Inflammatory macrophage treated with lipopolysaccharide for 4 hours (primary cell): ENCODE data around the gene PRSS38.

Experiments used
- DNase-seq: peaks from one replicate; pipeline ENCODE4 v3.0.0-alpha.2; 2020

The PRSS38 gene

DNA sequence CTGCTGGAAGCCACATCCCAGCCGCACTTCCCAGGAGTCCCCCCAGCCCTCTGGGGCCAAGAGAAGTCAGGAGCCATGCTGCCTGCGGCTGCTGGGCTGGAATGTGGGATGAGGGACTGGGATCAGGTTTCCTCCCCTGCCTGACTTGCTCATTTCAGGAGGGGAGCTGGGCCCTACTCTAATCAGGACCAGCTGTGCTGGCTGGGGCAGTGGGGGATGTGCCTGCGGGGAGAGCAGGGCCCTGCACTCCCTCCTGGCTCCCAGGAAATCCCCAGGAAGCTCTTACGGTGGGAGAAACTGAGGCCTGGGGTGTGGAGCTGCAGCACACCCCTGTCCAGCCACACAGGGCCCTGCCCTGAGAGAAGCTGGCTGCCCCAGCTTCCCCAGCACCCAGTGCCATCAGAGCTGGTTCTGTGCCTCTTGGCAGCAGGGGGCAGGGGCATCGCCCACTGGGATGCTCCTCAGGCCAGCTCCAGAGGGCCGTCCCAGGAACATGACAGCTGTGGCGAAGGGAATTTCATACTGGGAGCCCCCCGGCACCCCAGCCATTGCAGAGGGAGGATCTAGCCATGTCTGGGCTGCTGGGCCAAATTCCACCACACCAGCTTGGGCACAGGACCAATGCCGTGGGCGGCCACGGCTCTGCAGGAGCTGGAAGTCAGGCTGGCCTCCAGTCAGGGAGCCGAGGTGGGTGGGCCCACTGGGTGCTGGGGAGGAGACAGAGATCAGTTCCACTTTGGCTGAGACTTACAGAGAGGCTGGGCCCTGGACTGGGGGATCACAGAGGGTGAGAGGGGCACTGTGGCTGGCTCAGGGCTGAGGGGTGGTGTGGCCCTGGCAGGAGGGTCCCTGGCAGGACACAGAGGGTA is 21.3 kb upstream of the PRSS38 start:
- DNase-seq = no peak

DNA sequence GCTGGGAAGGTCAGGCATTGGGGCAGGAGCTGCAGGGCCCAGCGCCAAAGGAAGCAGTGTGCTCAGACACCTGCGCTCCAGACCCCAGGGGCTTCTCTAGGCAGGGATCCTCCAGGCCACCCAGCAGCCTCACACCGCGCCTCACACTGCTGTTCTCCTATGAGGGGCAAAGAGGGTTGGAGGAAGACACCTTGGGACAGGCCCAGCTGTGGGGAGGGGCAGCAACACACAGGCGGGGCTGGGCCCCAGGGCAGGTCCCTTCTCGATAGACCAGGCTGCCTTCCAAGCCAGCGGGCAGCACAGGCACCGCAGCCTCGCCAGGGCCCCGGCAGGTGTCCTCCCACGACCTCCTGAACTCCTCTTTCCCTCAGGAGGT is 20.7 kb upstream of the PRSS38 start:
- DNase-seq = no peak

DNA sequence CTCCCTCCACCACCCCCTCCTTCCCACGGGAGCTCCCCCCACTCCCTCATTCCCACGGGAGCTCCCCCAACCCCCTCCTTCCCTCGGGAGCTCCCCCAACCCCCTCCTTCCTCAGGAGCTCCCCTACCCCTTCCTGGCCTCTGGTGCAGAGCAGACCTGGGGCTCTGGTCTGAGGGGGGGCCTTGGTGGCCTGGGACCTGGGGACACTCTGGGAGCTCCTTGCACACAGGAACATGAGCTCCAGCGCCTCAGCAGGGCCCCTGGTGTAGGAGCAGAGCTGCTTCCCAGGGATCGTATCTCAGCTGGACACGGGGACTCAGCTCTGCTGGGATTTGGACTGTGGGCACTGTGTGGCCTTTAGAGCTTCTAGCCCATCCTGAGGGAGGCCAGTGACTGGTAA is 19.7 kb upstream of the PRSS38 start:
- no peak for DNase-seq

DNA sequence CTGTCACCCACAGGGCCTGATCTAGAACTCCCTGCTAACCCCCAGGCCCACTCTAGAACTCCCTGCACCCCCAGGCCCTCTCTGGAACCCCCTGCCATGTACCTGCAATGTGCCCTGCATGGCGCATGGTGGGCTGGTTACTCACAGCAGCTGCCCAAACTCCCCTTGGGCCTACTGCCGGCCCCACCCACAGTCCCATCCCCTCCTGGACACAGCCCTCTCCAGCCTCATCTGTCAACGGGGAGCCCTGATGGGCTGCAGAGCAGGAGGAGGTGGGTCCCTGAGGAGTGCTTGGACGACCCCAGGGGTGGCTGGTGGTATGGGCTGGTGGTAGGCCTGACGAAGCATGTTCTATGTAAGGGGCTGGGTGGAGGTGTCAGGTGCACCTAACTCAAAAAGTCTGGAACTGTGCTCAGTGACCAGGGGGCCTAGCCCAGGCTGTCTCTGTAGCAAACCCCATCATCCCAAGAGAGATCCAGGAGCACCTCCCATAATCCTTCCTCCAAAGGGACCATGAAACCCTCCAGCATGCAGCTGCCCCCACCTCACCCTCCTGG is 19.0 kb upstream of the PRSS38 start:
- no peak for DNase-seq

DNA sequence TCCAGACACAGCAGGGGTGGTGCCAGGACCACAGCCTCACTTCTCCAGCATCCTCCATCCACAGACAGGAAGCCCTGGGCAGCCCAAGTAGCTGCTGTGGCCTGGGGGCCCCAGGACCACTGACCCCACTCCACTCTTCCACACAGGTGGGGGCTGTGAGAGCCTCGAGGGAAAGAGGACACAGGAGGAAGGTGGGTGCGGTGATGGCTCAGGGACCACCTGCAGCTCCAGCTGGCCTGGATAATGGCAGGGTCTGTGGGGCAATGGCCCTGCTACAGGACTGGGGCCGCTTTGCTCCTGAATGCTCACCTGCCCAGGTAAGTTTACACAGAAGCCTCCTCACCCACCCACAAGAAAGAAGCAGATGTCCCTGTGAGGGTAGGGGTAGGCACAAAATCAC is 18.3 kb upstream of the PRSS38 start:
- DNase-seq = no peak

DNA sequence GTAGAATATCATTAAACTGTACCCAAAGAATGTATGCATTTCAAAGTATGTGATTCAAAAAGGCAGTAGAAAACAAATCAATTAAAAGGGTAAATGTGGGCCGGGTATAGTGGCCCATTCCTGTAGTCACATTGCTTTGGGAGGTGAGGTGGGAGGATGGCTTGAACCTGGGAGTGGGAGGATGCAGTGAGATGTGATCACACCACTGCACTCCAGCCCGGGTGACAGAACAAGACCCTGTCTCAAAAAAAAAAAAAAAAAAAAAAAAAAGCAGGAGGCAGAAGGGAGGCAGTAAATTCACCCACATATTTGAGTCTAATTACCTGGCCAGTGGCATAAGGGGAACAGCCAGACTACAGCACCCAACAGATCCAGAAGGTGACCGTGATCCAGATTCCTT is 17.9 kb upstream of the PRSS38 start:
- no peak for DNase-seq

DNA sequence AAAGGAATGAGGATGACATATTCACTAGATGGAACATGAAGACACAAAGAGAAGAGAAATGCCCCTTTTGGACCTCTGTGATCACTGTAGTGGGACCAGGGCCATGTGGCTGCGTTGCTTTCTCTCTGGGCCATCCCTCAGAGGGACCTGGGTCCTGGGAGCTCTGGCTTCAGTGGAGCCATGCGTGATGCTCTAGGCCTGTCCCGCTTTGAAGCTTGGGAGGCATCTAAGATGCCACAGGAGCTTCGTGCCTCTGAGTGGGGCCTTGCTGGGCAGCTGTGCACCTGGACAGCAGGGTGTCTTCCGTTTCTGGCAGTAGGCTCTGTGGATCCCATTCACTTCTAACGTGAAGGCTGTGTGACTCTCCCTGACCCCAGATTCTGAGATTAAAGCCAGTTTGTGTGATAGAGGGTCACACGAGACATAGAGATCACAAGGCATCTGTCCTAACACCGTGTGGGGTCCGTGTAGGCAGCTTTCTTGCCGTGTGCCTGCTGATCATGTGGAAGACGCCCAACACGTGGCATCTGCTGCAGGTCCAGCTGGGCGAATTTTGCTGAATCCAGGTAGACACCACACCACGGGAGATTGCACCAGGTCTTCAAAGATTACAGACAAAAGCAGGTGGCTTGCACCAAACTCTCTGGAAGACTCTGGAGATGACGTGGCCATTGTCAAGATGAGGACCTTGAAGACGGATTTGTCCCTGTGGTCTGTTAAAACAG is 17.2 kb upstream of the PRSS38 start:
- no peak for DNase-seq

DNA sequence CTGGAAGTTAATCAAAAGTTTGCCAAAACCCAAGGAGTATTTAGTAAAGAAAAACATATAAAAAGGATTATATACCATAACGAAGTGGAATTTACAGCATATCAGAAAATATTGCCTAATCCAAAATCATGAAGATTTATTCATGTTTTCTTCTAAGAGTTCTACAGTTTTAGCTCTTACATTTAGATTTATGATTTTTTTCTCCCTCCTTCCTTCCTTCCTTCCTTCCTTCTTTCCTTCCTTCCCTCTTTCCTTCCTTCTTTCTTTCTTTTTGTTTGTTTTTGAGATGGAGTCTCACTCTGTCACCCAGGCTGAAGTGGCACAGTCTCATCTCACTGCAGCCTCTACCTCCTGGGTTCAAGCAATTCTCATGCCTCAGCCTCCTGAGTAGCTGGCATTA is 15.7 kb upstream of the PRSS38 start:
- no peak for DNase-seq

DNA sequence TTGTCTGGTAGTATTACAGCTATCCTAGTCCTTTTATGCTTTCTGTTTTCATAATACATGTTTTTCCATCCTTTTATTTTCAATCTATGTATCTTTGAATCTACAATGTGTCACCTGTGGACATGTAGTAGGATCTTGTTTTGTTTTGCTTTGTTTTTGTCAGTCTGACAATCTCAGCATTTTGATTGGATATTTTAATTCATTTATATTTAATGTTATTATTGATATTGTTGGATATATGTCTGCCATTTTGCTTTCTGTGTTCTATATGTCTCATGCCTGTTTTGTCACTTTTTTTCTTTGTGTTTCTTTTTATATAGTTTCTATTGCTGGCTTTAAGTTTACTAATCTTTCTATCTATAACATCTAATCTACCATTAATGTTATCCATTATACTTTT is 11.5 kb upstream of the PRSS38 start:
- no peak for DNase-seq

DNA sequence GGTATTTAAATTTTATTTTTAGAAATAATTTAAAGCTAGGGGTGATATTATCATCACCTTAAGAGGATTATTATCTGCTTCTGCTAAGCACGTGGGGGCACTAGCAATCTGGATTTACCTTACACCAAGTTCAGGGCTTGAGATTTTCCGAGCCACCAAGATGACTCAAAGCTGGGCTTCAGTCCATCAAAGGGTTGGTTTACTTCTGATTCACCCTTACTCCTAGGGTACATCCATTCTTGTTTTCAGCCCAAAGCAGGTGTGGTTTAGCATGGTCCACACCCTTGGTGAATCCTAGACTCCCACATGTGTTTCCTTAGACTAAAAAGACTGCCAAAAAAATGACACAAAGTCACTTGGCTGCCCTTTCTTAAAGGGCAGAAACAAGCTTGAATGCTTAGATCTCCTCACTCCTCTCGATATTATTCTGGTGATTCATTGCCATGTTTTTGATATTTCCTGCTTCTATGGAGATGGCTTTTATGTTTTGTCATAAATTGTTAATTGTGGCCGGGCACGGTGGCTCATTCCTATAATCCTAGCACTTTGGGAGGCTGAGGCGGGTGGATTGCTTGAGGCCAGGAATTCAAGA is 9.8 kb upstream of the PRSS38 start:
- no peak for DNase-seq

DNA sequence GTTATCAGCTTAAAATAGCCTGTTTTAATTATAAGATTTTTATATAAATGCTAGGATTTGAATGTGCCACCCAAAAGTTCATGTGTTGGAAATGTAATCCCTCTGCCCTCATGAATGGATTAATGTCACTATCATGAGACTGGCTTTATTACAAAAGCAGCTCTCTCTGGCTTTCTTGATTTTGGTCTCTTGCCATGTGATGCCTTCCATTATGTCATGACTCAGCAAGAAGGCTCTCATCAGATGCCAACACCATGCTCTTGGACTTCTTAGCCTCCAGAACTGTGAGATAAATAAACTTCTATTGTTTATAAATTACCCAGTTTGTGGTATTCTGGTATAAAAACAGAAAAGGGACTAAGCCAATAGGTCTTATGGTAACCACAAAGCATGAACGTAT is 6.9 kb upstream of the PRSS38 start:
- DNase-seq = no peak

DNA sequence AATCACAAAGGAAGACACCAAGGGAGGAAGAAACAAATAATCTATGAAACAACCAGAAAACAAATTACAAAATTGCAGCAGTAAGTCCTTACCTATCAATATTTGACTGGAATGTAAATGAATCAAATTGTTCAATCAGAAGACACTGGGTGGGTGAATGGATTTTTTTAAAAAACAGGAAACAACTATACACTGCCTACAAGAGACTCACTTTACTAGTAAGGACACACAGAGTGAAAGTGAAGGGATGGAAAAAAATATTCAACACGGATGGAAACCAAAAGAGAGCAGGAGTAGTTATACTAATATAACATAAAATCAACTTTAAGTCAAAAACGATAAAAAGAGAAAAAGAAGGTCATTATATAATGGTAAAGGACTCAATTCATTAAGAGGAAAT is 6.4 kb upstream of the PRSS38 start:
- DNase-seq = no peak

DNA sequence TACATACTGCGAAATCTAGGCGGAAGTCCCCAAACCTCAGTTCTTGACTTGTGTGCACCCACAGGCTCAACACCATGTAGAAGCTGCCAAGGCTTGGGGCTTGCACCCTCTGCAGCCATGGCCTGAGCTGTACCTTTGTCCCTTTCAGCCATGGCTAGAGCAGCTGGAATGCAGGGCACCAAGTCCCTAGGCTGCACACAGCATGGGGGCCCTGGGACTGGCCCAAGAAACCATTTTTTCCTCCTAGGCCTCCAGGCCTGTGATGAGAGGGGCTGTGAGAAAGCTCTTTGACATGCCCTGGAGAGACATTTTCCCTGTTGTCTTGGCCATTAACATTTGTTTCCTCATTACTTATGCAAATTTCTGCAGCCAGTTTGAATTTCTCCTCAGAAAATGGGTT is 1.5 kb upstream of the PRSS38 start:
- DNase-seq = no peak

DNA sequence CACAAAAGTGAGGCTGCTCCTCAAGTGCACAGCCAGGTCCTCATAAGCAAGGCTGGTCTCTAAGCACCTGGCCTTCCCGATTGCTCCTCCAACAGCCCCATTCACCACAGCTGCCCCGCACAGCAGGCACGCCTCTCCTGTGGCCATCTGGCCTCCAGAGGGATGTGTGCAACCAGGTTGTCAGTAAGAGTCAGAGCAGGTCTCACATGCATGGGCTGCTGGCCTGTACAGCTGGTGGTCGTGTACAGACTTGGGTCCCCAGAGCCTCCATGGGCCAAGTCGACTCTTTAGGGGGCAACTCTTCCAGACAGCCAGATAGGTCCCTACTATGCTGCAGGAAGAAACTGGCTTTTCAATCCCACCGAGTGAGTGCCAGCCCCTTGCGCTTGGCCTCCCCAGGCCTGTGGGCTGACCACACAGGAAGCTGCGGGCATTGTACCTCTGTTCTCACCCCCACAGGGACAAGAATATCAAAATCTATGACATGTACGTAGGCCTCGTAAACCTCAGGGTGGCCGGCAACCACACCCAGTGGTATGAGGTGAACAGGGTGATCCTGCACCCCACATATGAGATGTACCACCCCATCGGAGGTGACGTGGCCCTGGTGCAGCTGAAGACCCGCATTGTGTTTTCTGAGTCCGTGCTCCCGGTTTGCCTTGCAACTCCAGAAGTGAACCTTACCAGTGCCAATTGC is 1.4 kb downstream of the PRSS38 start:
- DNase-seq = no peak

DNA sequence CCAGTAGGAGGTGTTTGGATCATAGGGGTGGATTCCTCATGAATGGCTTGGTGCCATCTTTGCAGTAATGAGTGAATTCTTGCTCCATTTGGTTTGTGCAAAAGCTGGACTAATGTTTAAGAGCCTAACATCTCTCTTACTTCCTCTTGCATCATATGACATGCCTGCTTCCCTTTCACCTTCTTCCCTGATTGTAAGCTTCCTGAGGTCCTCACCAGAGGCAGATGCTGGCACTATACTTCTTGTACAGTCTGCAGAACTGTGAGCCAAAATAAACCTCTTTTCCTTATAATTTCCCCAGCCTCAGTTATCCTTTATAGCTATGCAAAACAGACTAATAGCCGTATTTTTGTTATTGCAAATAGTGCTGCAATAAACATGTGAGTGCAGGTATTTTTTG is 8.1 kb downstream of the PRSS38 start:
- DNase-seq = no peak

DNA sequence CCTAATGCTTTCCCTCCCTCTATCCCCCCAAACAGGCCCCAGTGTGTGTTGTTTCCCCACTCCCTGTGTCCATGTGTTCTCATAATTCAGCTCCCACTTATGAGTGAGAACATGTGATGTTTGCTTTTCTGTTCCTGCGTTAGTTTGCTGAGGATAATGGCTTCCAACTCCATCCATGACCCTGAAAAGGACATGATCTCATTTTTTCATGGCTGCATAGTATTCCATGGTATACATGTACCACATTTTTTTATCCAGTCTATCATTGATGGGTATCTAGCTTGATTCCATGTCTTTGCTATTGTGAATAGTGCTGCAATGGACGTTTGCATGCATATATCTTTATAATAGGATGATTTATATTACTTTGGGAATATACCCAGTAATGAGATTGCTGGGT is 8.7 kb downstream of the PRSS38 start:
- no peak for DNase-seq

DNA sequence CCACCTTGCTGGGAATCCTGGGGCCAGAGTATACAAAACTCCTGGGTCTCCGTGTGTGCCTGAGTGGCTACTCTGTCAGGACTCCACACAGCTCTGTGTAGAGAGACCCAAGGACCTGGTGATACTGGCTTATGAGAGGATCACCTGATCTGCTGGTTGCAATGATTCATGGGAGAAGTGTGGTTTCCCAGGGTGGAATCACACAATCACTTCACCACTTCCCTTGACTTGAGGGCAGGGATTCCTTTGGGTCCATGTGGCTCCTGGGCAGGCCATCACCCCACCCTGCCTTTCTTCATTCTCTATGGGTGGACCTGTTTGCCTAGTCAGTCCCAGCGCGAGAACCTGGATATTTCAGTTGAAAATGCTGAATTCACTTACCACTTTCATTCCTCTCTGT is 13.3 kb downstream of the PRSS38 start:
- no peak for DNase-seq

DNA sequence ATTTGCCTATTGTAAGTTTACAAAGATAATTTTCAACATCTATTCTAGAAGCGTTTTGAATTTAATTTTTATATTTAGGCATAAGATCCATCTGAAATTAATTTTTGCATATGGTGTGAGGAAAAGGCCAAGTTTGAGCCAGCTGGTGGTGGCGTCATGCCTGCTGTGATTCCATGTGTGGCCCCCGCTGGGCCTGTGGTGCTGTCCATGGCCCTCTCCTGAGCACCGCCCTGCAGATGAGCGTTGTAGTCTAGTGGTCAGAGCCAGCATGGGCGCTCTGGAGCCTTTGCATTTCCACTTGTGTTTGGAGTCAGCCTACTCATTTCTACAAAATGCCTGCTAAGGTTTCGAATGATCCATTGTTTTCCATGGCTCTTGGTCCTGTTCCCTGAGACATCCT is 22.7 kb downstream of the PRSS38 start:
- DNase-seq = no peak

DNA sequence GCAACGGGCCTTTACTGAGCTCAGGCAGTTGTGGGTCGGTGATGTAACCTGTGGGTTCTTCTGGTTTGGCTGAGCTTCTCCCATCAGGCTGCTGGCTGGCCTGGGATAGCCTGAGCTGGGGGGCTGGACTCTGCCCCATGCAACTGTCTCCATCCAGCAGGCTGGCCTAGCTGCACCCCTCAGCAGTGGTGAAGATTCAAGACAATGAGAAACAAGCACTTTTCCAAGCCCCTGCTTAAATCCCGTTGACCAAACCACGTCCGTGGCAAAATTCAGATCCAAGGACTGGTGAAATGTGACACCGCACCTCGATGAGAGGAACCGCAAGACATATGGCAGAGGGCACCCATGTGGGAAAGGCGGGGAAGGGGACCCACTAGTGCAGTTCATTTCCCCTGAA is 25.6 kb downstream of the PRSS38 start:
- DNase-seq = no peak

DNA sequence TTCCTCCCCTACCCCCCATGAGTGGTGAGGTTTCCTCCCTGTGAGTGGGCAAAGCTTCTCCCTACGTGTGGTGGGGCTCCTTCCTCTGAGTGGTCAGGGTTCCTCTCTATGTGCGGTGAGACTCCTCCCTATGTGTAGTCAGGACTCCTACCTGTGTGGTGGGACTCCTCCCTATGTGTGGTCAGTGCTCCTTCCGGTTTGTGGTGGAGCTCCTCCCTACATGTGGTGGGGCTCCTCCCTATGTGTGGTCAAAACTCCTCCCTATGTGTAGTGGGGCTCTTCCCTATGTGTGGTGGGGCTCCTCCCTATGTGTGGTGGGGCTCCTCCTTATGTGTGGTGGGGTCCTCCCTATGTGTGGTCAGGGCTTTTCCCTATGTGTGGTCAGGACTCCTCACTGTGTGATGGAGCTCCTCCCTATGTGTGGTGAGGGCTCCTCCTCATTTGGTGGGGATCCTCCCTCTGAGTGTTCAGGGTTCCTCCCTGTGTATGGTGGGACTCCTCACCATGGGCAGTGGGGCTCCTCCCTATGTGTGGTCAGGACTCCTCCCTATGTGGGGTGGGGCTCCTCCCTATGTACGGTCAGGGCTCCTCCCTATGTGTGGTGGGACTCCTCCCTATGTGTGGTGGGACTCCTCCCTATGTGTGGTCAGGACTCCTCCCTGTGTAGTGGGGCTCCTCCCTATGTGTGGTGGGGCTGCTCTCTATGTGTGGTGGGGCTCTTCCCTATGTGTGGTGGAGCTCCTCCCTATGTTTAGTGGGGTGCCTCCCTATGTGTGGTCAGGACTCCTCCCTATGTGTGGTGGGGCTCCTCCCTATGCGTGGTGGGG is 29.1 kb downstream of the PRSS38 start:
- no peak for DNase-seq

DNA sequence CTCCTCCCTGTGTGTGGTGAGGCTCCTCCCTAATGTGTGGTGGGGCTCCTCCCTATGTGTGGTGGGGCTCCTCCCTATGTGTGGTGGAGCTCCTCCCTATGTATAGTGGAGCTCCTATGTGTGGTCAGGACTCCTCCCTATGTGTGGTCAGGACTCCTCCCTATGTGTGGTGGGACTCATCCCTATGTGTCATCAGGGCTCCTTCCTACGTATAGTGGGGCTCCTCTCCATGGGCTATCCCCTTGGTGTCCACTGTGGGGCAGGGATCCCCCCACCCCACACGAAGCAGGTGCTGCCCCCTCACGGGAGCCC is 29.6 kb downstream of the PRSS38 start:
- DNase-seq = no peak

DNA sequence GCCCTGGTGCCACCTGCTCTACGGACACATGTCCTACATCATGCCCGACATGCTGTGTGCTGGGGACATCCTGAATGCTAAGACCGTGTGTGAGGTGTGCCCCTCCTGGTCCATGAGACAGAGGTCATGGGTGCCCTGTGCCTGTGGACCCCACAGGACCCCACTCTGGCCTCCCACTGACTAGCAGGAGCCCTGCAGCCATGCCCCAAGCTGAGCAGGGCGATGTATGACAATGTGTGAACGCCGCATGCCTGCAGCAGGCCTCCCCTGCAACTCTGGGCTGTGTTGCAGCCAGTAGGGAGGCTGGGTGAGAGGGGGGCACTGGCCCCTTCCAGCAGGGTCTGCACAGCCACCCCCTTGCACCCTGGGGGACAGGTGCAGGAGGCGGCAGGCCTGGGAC is 30.0 kb downstream of the PRSS38 start:
- no peak for DNase-seq
